ENCODE data around the gene LCN12. TPM values are rescaled to one million over a fixed set of nuclear protein-coding genes. Genes with fewer than 3 reads are reported as not detected.
A peak's percentile ranks its signal among the peaks of the same experiment; 100 is the strongest.

The LCN12 gene
- total RNA-seq, 1 experiment from 2014 or later = 4.2 TPM

DNA sequence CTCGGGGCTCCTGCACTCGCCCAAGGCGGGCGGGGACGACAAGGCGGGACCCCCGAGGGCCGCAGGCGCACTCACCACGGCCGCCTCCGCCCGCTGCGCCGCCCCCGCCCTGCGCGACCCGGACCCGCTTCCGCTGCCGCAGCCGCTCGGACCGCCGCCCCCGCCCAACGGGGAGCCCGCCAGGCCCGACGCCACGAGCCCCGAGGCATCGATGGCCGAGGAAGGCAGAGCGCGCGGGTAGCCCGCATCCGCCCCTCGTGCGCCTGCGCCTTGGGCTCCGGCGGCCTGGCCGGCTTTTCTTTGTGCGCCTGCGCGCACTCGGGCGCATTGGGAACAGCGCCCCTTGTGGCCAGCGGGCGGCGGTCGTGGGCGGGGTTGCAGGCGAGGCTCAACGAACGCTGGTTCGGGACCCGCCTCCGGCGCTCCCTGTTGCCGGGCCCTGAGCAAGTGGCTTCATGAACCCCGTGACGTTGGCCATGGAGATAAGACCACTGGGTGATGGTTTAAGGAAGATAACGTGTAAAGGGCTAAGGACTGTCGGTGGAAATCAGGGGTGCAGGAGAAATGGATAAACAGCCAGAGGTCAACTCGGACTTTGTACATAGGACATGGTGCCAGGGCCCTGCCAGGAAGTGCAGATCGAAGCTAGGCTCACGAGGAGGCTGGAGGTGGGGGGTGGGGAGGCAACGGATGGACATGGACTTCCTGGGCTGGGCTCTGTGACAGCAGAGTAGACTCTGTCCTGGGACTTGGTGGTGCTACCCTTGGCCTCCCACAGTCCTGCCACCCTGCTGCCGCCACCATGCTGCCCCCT, 7.3 kb upstream of the LCN12 start, which contains the start of the genes C8G and FBXW5 (continued):
- TF ChIP-seq, protein P1, sequence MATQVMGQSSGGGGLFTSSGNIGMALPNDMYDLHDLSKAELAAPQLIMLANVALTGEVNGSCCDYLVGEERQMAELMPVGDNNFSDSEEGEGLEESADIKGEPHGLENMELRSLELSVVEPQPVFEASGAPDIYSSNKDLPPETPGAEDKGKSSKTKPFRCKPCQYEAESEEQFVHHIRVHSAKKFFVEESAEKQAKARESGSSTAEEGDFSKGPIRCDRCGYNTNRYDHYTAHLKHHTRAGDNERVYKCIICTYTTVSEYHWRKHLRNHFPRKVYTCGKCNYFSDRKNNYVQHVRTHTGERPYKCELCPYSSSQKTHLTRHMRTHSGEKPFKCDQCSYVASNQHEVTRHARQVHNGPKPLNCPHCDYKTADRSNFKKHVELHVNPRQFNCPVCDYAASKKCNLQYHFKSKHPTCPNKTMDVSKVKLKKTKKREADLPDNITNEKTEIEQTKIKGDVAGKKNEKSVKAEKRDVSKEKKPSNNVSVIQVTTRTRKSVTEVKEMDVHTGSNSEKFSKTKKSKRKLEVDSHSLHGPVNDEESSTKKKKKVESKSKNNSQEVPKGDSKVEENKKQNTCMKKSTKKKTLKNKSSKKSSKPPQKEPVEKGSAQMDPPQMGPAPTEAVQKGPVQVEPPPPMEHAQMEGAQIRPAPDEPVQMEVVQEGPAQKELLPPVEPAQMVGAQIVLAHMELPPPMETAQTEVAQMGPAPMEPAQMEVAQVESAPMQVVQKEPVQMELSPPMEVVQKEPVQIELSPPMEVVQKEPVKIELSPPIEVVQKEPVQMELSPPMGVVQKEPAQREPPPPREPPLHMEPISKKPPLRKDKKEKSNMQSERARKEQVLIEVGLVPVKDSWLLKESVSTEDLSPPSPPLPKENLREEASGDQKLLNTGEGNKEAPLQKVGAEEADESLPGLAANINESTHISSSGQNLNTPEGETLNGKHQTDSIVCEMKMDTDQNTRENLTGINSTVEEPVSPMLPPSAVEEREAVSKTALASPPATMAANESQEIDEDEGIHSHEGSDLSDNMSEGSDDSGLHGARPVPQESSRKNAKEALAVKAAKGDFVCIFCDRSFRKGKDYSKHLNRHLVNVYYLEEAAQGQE (IDR thresholded peaks at IDR 0.05; ENCODE audit: low read depth) = no peak
- TF ChIP-seq, protein P2, sequence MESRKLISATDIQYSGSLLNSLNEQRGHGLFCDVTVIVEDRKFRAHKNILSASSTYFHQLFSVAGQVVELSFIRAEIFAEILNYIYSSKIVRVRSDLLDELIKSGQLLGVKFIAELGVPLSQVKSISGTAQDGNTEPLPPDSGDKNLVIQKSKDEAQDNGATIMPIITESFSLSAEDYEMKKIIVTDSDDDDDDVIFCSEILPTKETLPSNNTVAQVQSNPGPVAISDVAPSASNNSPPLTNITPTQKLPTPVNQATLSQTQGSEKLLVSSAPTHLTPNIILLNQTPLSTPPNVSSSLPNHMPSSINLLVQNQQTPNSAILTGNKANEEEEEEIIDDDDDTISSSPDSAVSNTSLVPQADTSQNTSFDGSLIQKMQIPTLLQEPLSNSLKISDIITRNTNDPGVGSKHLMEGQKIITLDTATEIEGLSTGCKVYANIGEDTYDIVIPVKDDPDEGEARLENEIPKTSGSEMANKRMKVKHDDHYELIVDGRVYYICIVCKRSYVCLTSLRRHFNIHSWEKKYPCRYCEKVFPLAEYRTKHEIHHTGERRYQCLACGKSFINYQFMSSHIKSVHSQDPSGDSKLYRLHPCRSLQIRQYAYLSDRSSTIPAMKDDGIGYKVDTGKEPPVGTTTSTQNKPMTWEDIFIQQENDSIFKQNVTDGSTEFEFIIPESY (IDR thresholded peaks at IDR 0.05; ENCODE audit: extremely low read depth, insufficient replicate concordance, low read length) = peak; percentile 58
- TF ChIP-seq EGR1 (IDR thresholded peaks at IDR 0.05; ENCODE audit: low read depth) = no peak
- no peak for TF ChIP-seq SP1 (IDR thresholded peaks at IDR 0.05; ENCODE audit: low read depth)
- no peak for TF ChIP-seq FOSL1 (IDR thresholded peaks at IDR 0.05; ENCODE audit: low read depth)
- no peak for TF ChIP-seq SIN3A (IDR thresholded peaks at IDR 0.05; ENCODE audit: low read depth)
- TF ChIP-seq ELF1 (IDR thresholded peaks at IDR 0.05; ENCODE audit: borderline replicate concordance, low read depth) = no peak
- TF ChIP-seq TCF7L2 (IDR thresholded peaks at IDR 0.05; ENCODE audit: borderline replicate concordance, extremely low read depth, insufficient read depth, insufficient read length) = peak; percentile 20
- TF ChIP-seq, protein P3, sequence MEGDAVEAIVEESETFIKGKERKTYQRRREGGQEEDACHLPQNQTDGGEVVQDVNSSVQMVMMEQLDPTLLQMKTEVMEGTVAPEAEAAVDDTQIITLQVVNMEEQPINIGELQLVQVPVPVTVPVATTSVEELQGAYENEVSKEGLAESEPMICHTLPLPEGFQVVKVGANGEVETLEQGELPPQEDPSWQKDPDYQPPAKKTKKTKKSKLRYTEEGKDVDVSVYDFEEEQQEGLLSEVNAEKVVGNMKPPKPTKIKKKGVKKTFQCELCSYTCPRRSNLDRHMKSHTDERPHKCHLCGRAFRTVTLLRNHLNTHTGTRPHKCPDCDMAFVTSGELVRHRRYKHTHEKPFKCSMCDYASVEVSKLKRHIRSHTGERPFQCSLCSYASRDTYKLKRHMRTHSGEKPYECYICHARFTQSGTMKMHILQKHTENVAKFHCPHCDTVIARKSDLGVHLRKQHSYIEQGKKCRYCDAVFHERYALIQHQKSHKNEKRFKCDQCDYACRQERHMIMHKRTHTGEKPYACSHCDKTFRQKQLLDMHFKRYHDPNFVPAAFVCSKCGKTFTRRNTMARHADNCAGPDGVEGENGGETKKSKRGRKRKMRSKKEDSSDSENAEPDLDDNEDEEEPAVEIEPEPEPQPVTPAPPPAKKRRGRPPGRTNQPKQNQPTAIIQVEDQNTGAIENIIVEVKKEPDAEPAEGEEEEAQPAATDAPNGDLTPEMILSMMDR (IDR thresholded peaks at IDR 0.05 in 2 of 3, conservative IDR thresholded peaks at IDR 0.05 in 1 of 3; ENCODE audit: borderline replicate concordance in 1 of 3, insufficient read depth in 1 of 3, low read depth in 2 of 3, low read length in 2 of 3) = peak in 2 of 3 experiments; percentile 86 to 95; a peak in 4 of 6 replicates
- no peak for TF ChIP-seq EZH2 (IDR thresholded peaks at IDR 0.05)
